ENCODE results near the gene RUFY3. TPM values are rescaled to one million over a fixed set of nuclear protein-coding genes. Genes with fewer than 3 reads are reported as not detected.

The RUFY3 gene
- total and polyA plus RNA-seq, 2 of the 4 experiments (the other 2 are of a cell fraction) = 19.6 to 28.9 TPM

GRCh38 chr4:70688795-70689231 lies 33.0 kb upstream of the RUFY3 start:
- H3K4me2 ChIP-seq (ENCODE audit: low read depth, low read length) = peak overlapping the region; percentile 97
- H2BK120ac ChIP-seq (ENCODE audit: low read depth, low read length) = peak overlapping the region; percentile 5; the same call in 1 of the 2 replicates
- no peak overlapping the region; the same call in 2 of the 3 replicates for H2BK15ac ChIP-seq (ENCODE audit: low read depth, low read length)
- H3K18ac ChIP-seq (ENCODE audit: low read depth, low read length) = no peak overlapping the region
- peak overlapping the region; percentile 62 for H3K23ac ChIP-seq (ENCODE audit: low read depth, low read length)
- ATAC-seq (ENCODE audit: low read depth) = peak; percentile 25
- peaks cover 5% of the 10 kb centered on the region; the same call in 1 of the 2 replicates for H4K20me1 ChIP-seq (ENCODE audit: insufficient read depth, low read length)
- TF ChIP-seq NFE2L2 (IDR thresholded peaks at IDR 0.05; ENCODE audit: low read depth, low read length) (no peak), RFX5 (IDR thresholded peaks at IDR 0.05; ENCODE audit: low read depth, low read length) (no peak), MAZ (IDR thresholded peaks at IDR 0.05; ENCODE audit: borderline replicate concordance, low read depth, low read length) (no peak), CTCF (conservative IDR thresholded peaks at IDR 0.05; ENCODE audit: low read depth, low read length) (no peak), CHD1 (IDR thresholded peaks at IDR 0.05; ENCODE audit: low read depth, low read length) (no peak)
- H3K79me1 ChIP-seq (ENCODE audit: low read depth in 1 of 2, low read length in 2 of 2) = peaks cover 17 to 29% of the 10 kb centered on the region in 2 experiments; a peak in 3 of 4 replicates
- H2BK5ac ChIP-seq (ENCODE audit: low read depth, low read length, poor library complexity, severe bottlenecking) = peak overlapping the region; percentile 44
- no peaks in the 10 kb centered on the region for H3K27me3 ChIP-seq (ENCODE audit: control insufficient read depth, insufficient read depth, low read length)
- H4K91ac ChIP-seq (ENCODE audit: insufficient read depth, low read depth, low read length) = peak overlapping the region; percentile 77
- H3K4me3 ChIP-seq (ENCODE audit: insufficient read depth, low read depth, low read length) = peak overlapping the region; percentile 74
- no TSS peak for BruUV-seq (replicated peaks)
- ChIA-PET POLR2A (ENCODE audit: unreplicated experiment) (no interaction called here), CTCF (interaction anchor here (0.5 to 1.8 kb wide), 2 partner anchors 15 to 34 kb away, joined by 3 to 6 read pairs; no protein-coding TSS in a partner anchor)
- peak overlapping the region; percentile 53 for H4K5ac ChIP-seq (ENCODE audit: low read depth, low read length)
- no peaks in the 10 kb centered on the region for H3K9me3 ChIP-seq (ENCODE audit: control insufficient read depth, insufficient read depth, low read length)
- in situ Hi-C loops (cut with MboI; ENCODE audit: low sequenced_read_pairs) = no loop called here
- peak overlapping the region; percentile 46 for H3K56ac ChIP-seq (ENCODE audit: extremely low read depth, insufficient read depth, low read length)
- peak overlapping the region; percentile 69 for H3K27ac ChIP-seq (ENCODE audit: insufficient read depth, low read length)
- DNase-seq = no peak
- H2AFZ ChIP-seq (replicated peaks; ENCODE audit: low read length, poor library complexity) = peak overlapping the region; percentile 99
- H3K9me1 ChIP-seq (ENCODE audit: insufficient read depth, low read length) = no peaks in the 10 kb centered on the region
- dilution Hi-C loops (cut with HindIII; ENCODE audit: low sequenced_read_pairs, unreplicated experiment) = no loop called here
- peak overlapping the region; percentile 77 for H3K9ac ChIP-seq (ENCODE audit: low read depth, low read length)
- 0% methylated on average over 5 of the region's 19 CpGs; no CpG with 5 or more reads in 1 of the 2 experiments for WGBS, 2 experiments (ENCODE audit: extremely low coverage in 2 of 2, insufficient read length in 1 of 2)
- H4K8ac ChIP-seq (ENCODE audit: low read depth in 2 of 2, low read length in 2 of 2) = peak overlapping the region; percentile 50 to 91; a peak in 3 of 4 replicates
- no peak overlapping the region; the same call in 1 of the 2 replicates for H2BK20ac ChIP-seq (ENCODE audit: low read depth, low read length)
- peak overlapping the region; percentile 82 for H3K4ac ChIP-seq (ENCODE audit: low read depth, low read length)
- H3K36me3 ChIP-seq (ENCODE audit: control insufficient read depth, insufficient read depth, low read length) = peaks cover 3% of the 10 kb centered on the region; the same call in 1 of the 2 replicates
- intact Hi-C loops (cut with micrococcal nuclease) = loop anchor here (1.0 to 5.0 kb wide), 4 partner anchors 16 to 318 kb away; partner anchors contain the start of gene MOB1B
- peak overlapping the region; percentile 74 for H3K14ac ChIP-seq (replicated peaks; ENCODE audit: low read depth, low read length)
- peak overlapping the region; percentile 93 for H2AK9ac ChIP-seq (replicated peaks; ENCODE audit: low read depth, low read length, poor library complexity)
- peaks cover 3% of the 10 kb centered on the region for H3K4me1 ChIP-seq (ENCODE audit: control insufficient read depth, insufficient read depth, low read length)
- peak overlapping the region; percentile 87 for H2AK5ac ChIP-seq (ENCODE audit: low read depth, low read length)

All from IMR-90 (cell line).